Tongue (tissue), 2 donors: Measurements from ENCODE around the gene MTR. TPM values are rescaled to one million over a fixed set of nuclear protein-coding genes. Genes with fewer than 3 reads are reported as not detected.

Experiments used
- DNase-seq: peaks from one replicate; pipeline ENCODE4 v3.0.0-alpha.2; 2015
- total RNA-seq: library from RNA; depleted of rRNA; stranded (reverse); fragments of >200 nt; gene quantifications from one replicate; pipeline ENCODE4 v1.2.3, GENCODE V29; 2014

MTR gene
- total RNA-seq, 1 donor from 2014 or later: 39.7 TPM

- no peak for DNase-seq
These were observed 70.1 kb downstream of the MTR start for GRCh38 chr1:236864996-236865817.

- no peak for DNase-seq
These were observed 70.7 kb downstream of the MTR start for GRCh38 chr1:236865818-236866155.

DNA sequence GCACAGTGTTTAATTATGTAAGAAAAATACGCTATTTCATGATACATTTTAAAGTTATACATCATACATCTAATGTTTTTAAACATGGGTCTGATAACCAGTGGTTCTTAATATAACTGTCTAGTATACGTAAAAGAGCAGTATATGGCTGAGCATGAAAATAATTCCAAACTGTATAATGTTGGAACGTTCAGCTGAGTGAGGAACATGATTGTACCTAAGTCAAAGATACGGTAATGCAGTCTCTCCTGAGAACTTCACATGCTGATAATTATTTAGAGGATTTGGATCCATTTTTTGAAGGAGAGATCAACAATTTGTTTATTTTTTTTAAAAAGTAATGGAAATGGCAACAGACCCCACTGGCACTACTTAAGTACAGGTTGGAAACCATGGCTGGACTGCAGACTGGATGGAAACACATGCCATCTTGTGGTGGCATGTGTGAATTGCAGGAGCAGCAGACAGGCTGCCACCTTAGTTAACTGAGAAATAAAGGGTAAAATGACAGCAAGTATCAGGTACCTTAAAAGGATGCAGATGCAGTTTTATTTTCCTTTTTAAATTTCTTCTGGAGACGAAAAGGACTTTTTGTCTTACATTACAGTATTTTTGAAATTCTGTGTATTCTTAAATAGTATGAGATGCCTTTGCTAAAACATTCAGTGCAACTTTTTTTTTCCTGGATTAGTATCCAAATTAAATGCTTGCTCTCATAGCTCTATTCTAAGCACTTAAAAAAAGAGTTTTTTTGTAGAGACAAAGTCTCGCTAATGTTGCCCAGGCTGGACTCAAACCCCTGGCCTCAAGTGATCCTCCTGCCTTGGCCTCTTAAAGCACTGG lies 73.8 kb downstream of the MTR start:
- DNase-seq: peak; percentile 52

GRCh38 chr1:236869911-236870310 lies 74.8 kb downstream of the MTR start:
- DNase-seq: no peak

GRCh38 chr1:236870721-236871120 lies 75.6 kb downstream of the MTR start:
- DNase-seq: no peak

GRCh38 chr1:236872075-236872666 lies 77.1 kb downstream of the MTR start:
- DNase-seq: no peak

GRCh38 chr1:236875975-236876374 lies 80.9 kb downstream of the MTR start:
- DNase-seq: no peak

GRCh38 chr1:236877661-236878060 lies 82.6 kb downstream of the MTR start:
- DNase-seq: no peak

GRCh38 chr1:236880209-236880608 lies 85.1 kb downstream of the MTR start:
- DNase-seq: no peak

DNA sequence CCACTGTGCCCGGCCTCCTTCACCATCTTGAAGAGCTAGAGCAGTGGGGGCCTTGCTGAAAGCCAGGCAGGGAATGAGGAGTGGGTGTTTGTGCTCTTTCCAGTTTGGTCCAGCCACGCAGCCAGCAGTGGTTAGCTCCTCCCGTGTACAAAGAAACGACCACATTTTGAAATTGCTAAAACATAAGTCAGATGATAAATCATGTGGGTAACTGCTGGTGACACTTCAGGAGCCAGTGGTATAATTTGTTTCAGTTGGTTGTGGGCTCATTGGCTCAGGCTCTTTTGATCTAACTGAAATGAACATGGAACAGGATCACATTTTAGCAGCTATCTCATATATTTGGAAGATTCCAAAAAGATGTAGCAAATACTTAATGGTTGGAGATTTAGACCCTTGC lies 87.6 kb downstream of the MTR start:
- no peak for DNase-seq

GRCh38 chr1:236886199-236886598 lies 91.1 kb downstream of the MTR start:
- DNase-seq: peak; percentile 20

DNA sequence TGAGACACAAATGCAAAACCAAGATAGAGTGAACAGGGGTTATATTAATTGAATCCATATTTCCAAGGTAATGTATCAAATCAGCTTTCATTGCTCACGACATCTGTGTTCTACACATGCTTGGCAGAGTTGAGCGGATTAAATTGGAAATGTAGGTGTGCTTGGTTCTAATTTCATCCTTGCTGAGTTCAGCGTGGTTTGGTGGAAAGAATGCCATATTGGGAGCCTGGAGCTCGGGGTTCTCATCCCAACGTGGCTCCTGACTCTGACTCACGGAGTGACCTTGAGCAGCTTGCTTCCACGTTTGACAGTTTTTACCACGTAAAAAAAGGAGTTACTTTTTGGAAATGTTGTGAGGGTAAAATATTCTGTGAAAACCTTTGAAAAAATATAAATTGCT lies 92.0 kb downstream of the MTR start:
- no peak for DNase-seq

- DNase-seq: no peak
These were observed 93.0 kb downstream of the MTR start for GRCh38 chr1:236888126-236888525.

DNA sequence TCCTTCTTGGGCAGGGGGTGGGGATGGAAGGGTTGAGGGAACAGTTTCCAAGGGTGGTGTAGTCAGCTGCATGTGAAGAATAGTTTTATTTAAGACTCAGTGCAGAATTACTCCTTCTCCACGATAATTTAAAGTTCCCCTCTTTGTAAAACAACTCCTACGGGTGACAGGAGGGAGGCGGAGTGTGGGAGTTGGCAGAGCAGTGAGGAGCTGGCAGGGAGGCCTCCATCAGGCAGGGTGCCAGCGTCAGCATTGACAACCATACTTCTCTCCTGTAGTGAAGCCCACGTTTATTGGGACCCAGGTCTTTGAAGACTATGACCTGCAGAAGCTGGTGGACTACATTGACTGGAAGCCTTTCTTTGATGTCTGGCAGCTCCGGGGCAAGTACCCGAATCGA lies 93.8 kb downstream of the MTR start:
- DNase-seq: peak; percentile 26

DNA sequence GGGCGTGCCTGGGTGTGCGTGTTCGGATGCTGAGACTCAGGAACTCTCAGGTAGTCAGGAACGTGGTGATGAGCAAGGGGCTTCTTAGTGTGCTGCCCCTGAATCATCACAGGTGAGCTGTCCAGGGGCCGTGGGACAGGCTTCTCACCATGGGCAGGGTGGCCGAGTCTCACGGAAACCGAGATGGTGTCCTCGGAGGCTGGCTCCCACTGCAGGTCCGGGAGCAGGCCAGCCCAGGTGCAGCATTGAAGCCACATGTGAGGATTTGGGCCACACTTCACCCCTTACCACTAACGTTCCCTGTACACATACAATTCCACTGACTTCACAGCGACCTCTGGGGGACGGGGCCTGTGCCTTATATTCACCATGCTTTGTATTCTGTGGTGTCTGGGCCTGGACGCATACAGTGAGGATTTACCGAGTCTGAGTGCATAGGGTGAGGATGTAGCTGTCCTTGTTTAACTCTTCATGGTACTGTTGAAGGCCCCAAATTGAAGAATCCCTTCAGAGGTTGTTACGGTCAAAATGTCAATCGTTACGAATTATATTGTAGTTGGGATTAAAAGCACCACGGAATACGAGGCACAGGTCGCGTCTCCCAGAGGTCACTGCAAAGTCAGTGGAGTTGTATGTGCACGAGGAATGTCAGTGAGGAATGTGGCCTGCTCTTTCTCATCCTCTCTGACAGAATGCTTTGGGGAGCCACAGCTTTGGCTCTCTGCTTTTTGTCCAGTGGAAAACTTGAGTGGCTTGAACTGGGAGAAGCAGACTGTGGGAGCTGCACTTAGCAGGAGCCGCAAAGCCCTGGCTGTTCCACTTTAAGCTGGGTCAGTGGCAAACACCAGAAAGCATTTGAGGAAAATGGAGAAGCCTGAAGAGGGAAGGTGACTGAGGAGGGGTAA lies 95.3 kb downstream of the MTR start:
- peak; percentile 22 for DNase-seq

DNA sequence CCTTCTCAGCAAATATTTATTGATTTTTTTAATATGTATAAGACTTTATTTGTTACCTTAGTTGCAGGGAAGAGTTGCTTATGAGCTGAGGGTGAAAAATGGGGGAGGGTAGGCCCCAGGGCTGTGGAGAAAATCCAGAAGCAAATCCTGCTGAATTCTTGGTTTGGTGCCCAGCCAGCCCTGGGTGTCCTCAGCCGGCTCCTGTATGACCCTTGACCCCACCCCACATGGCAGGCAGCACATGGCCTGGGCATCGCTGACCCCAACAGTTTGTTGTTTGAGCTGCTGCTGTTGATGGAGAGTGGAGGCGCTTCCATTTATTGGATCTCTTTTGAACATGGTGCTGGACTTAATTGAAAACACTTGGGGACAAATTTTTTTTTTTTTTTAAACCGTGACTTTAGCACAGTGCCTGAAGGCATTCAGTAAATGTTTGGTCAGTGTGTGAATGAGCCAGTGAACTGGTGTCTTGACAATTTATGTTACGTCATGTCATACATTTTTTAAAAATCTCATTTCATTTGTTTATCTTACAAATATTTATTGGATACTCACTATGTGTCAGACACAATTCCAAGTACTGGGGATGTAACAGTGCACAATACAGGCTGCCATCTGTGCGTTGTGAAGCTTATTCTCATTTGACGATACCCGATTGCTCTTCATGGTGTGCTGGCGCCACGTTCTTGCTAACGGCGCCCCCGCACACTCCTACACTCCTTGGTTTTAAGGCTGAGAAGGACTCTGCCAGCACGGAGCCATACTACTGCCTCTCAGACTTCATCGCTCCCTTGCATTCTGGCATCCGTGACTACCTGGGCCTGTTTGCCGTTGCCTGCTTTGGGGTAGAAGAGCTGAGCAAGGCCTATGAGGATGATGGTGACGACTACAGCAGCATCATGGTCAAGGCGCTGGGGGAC lies 98.8 kb downstream of the MTR start:
- DNase-seq: no peak

DNA sequence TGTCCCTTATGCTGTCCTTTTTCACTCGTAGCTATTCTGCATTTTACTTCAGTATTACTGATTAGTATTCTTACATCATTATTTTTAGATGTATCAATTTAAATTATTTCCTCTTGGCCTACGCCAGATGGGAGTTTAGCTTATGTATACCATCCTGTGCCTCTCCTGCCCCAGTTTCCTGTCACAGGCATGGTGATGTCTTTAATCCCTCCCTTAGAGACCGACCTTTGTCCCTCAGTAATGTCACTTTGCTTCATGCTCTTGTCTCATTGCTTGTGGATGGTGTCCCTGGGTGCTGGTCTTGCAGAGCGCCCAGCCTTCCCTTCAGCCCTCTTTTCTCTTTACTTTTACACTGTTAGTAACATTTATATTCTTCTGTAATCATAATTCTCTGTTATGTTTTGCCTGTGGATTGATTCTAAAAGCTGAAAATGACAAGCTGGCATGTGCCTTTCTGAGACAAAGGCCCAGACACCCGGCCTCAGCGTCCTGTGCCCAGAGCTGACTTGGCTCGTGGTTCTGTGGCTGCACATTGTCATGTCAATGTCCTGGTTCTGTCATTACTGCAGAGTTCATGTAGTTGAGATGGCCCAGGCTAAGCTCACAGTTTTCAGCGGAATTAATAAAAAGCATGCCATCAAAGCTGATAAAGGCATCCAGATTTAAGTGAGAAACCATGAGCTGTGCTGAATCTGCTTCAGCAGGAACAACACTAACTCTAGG lies 100.7 kb downstream of the MTR start:
- DNase-seq: no peak

DNA sequence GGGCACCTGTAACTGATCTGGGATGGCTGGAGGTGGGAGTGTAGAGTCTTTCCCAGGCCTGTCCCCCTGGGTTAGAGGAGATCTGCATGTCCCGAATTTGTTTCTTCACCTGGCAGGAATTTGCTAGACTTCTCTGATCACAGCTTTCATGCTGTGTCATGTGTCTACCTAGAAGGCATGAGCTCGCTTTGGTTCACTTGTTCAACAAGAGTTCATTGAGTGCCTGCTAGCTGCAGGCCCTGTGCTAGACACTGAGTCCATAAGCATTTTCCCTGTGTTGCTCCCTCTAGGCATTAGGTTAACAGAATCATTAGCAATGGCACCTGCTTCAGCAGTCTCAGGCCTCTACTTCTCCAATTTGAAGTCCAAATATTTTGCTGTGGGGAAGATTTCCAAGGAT lies 101.6 kb downstream of the MTR start:
- DNase-seq: no peak

DNA sequence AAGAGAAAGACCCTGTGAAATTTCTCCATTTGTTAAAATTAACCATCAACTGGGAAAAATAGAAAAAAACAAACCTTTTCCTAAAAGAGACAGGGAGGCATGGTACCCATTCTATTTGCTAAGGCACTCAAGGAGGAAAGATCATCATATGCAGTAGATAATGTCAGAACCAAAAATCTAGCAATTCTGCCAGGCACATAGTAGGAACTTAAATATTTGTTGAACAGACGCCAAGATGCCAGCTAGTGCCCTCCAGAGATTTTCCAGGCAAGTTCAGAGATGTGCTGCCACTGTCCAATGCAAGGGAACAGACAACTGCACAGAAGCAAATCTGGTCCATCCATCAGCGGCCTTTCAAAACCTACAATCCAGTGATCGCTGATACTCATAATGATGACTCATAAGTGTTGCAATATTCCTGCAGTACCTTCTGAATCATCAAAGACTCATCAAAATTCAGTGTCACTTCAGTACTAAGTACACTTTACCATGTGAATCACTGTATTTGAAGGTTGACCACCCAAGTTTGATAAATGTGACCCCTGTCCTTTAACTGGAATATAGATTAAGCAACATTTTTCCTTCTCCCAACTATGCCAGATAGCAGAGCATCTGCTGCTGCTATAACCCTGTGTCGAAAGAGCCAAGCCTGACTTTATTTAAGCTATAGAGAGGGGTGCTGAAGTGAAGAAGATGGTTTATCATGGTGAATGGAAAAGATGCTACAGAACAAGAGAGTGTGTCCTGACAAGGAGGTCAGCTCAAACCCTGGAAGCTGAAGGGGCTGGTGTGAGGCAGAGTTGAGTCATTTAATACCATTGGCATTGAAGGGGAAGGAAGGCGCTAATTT lies 110.0 kb downstream of the MTR start:
- DNase-seq: no peak
